Measurements from ENCODE around the gene TMEM43. TPM values are rescaled to one million over a fixed set of nuclear protein-coding genes. Genes with fewer than 3 reads are reported as not detected.

TMEM43 gene
- total RNA-seq, 1 donor from 2014 or later, result 166 TPM

- H3K4me3 ChIP-seq, result no peak overlapping the region
- intact Hi-C loops (cut with DNase I), result no loop called here
- no peaks in the 10 kb centered on the region for H3K9me3 ChIP-seq
- peaks cover 27 to 55% of the 10 kb centered on the region in 2 donors for H3K36me3 ChIP-seq
- no peaks in the 10 kb centered on the region for H3K4me1 ChIP-seq
- no peaks in the 10 kb centered on the region for H3K27me3 ChIP-seq
- no peak for DNase-seq (ENCODE audit: low spot score in 2 of 2)
- H3K27ac ChIP-seq, result no peak overlapping the region
- TF ChIP-seq CTCF (IDR thresholded peaks at IDR 0.05), result no peak
These were observed 62.1 kb downstream of the TMEM43 start for GRCh38 chr3:14186854-14187458.

- H3K4me3 ChIP-seq, result no peak overlapping the region
- H3K4me1 ChIP-seq, result no peaks in the 10 kb centered on the region
- no peaks in the 10 kb centered on the region for H3K9me3 ChIP-seq
- H3K27ac ChIP-seq, result no peak overlapping the region
- no peaks in the 10 kb centered on the region for H3K27me3 ChIP-seq
- peaks cover 24 to 43% of the 10 kb centered on the region in 2 donors for H3K36me3 ChIP-seq
- no peak for DNase-seq (ENCODE audit: low spot score in 2 of 2)
- TF ChIP-seq CTCF (IDR thresholded peaks at IDR 0.05), result no peak
- intact Hi-C loops (cut with DNase I), result no loop called here
These were observed 63.3 kb downstream of the TMEM43 start for GRCh38 chr3:14188041-14188754.

Other genes with a start within 250 kb of the TMEM43 start
- gene WNT7A, start 245.0 kb upstream of the TMEM43 start, total RNA-seq, result not detected
- 1.9 TPM for gene CHCHD4, start 182 bp upstream of the TMEM43 start, total RNA-seq
- 48.9 TPM for gene XPC, start 53.5 kb downstream of the TMEM43 start, total RNA-seq
- 3.9 TPM for gene LSM3, start 53.8 kb downstream of the TMEM43 start, total RNA-seq

Measured in ascending aorta (tissue), 2 donors.